HG03108 (cell line): ENCODE data around the gene FAM53A.
"Not testable (repeated sequence)": the region's sequence is repeated elsewhere in the genome, so short reads cannot be mapped to it uniquely, and the experiment has no call there.

Experiments used
- ATAC-seq: cut with Tn5 transposase; IDR thresholded peaks from one replicate; pipeline ENCODE4 v1.9.1; 2021; ENCODE audit warnings: moderate library complexity; ENCODE audit not compliant: unreplicated experiment

FAM53A gene

GRCh38 chr4:1641671-1642070 lies 42.4 kb downstream of the FAM53A start:
- no peak for ATAC-seq

DNA sequence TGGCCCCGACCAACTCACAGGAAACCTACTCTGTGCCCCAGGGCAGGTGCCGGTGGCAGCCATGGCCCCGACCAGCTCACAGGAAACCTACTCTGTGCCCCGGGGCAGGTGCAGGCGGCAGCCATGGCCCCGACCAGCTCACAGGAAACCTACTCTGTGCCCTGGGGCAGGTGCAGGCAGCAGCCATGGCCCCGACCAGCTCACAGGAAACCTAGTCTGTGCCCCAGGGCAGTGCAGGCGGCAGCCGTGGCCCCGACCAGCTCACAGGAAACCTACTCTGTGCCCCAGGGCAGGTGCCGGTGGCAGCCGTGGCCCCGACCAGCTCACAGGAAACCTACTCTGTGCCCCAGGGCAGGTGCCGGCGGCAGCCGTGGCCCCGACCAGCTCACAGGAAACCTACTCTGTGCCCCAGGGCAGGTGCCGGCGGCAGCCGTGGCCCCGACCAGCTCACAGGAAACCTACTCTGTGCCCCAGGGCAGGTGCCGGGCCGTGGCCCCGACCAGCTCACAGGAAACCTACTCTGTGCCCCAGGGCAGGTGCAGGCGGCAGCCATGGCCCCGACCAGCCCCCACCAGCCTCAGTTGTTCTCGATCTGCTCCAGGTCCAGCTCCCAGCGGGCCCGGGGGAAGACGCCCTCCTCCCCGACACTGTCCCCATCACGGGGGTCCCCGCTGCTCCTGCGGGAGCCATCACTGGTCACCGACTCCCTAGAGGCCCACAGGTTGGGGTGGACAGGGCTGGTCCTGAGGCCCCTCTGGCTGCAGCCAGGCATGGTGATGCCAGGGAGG lies 43.2 kb downstream of the FAM53A start:
- ATAC-seq: not testable (repeated sequence)

GRCh38 chr4:1640190-1640589 lies 43.9 kb downstream of the FAM53A start:
- no peak for ATAC-seq

GRCh38 chr4:1639299-1639868 lies 44.7 kb downstream of the FAM53A start:
- no peak for ATAC-seq

DNA sequence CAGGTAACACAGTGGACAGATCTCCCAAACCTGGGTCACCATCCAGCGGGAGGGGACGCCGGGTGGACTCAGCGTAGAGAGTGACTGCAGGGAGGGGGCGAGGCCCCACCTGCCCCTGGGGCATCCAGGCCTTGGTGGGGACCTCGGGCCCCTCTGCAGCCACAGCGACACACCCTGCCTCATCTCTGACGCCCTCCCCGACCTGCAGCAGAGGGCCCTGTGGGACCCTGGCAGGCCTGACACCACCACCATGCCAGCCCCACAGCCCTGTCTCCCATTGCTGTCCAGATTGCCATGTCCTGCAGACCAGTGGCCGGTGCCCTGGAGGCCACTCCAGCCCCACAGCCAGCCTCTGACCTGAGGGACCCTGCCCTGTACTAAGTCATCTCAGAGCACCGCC lies 45.2 kb downstream of the FAM53A start:
- ATAC-seq: no peak

- ATAC-seq: no peak
These were observed 45.9 kb downstream of the FAM53A start for GRCh38 chr4:1638272-1638598.

DNA sequence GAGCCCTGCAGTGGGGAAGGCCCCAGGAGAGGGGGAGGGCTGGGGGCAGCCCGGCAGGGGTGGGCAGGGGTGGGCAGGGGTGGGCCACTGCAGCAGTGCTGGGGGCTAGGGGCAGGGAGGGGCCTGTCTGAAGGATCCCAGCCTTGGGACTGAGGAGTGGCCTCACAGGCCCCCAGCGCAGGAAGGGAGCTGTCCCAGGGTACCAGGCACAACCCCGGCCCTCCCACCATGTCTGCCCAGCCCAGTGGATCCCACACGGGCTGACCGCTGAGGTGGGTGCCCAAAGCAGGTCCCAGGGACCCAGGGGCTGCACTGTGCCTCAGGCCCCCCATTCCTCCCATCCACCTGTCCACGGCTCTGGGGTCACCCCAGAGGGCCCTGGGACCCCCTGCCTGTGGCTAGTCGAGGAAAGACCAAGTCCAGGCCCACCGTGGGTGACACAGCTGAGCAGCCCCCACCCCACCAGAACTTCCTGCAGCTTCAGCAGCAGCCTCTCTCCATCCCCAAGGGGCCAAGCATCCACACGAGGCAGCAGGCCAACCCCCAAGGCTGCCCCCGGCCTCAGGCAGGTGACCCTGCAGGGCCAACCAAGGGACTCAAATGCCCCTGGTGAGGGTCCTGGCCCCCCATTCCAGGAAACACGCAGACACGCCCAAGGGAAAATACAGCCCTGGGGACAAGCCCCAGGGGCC lies 46.4 kb downstream of the FAM53A start:
- no peak for ATAC-seq

- no peak for ATAC-seq
These were observed 47.5 kb downstream of the FAM53A start for GRCh38 chr4:1636490-1637211.

- ATAC-seq: no peak
These were observed 48.6 kb downstream of the FAM53A start for GRCh38 chr4:1635464-1635863.

GRCh38 chr4:1633993-1634392 lies 50.1 kb downstream of the FAM53A start:
- no peak for ATAC-seq

DNA sequence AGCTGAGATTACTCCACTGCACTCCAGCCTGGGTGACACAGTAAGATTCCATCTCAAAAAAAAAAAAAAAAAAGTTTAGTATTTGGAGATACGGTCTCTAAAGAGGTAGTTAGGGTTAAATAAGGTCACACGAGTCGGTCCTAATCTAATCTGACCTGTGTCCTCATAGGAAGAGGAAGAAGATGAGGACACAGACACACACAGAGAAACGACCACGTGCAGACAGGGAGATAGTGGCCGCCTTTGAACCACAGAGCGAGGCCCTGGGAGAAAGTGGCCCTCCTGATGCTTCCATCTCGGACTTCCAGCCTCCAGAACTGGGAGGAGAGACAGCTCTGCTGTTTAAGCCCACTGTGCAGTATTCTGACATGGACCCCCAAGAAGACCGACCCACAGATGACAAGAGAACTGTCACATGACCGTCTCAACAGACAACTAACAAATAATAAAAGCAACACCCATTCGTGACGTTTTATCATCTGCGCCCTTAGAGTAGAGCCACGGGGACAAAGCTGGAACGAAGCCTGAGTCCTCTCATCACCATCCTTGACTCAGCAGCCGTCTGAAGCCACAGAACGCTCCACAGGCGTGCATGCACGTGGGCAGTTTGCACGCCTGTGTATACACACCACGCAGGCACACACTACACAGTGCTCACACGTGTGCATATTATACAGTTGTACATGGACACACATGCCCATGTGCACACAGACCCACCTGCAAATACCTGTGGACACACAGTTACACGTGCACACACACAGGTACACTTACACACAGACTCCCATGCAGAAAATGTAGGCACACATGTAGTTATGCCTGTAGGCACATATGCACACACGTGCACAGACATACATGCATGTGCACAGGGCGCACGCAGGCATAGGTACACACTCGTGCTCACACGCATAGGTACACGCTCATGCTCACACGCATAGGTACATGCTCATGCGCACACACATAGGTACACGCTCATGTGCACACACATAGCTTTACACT lies 51.7 kb downstream of the FAM53A start:
- no peak for ATAC-seq

DNA sequence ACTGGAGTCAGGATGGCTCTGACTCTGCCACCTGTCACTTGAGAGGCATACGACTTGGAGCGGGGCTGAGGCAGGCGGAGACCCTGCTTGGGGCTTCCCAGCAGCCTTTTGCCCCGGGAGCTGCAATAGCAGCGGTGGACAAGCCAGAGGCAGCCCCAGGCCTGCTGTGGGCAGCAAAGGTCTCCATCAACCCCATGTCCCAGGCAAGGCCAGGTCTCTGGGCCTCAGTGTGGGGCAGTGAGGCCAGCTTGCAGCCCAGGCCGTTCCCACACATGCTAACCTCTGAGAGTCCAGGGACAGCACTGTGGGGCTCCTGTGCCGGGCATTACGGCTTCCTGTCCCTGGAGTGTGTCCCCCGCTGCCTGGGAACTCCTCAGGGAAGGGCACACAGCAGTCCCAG lies 53.0 kb downstream of the FAM53A start:
- no peak for ATAC-seq

DNA sequence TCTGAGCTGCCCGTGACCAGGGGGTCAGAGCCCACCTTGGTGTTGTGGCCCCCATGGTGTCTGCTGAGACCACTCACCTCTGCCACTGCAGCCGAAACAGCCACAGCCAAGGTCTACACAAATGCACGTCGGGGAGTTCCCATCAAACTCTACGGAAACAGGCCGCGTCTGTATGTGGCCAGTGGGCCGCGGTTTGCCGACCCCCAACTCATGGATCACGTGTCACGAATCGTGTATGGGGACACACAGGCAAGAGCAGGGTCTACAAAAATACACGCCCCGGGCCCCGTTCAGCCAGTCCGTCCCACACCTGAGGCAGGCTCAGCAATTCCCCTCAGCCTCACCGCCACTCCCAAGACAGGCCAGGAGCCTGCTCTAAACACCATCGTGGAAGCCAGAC lies 53.8 kb downstream of the FAM53A start:
- no peak for ATAC-seq

DNA sequence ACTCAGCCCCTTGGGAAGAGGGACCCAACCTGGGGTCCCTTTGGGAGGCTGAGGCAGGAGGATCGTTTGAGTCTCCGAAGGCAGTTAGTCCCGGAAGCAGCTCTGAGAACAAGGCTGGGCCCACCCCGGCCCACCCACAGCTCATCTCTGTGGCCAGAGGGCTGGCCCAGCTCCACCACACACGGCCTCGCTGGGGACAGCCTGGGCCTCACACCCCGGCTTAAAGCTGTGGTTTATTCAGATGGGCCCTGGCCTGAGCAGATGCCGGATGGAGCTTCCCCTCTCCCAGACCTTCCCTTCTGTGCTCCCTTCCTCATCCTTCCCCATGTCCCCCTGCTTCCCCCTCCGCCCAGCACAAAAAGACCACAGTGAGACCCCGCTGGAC lies 54.4 kb downstream of the FAM53A start:
- no peak for ATAC-seq

- ATAC-seq: no peak
These were observed 55.0 kb downstream of the FAM53A start for GRCh38 chr4:1628892-1629698.

DNA sequence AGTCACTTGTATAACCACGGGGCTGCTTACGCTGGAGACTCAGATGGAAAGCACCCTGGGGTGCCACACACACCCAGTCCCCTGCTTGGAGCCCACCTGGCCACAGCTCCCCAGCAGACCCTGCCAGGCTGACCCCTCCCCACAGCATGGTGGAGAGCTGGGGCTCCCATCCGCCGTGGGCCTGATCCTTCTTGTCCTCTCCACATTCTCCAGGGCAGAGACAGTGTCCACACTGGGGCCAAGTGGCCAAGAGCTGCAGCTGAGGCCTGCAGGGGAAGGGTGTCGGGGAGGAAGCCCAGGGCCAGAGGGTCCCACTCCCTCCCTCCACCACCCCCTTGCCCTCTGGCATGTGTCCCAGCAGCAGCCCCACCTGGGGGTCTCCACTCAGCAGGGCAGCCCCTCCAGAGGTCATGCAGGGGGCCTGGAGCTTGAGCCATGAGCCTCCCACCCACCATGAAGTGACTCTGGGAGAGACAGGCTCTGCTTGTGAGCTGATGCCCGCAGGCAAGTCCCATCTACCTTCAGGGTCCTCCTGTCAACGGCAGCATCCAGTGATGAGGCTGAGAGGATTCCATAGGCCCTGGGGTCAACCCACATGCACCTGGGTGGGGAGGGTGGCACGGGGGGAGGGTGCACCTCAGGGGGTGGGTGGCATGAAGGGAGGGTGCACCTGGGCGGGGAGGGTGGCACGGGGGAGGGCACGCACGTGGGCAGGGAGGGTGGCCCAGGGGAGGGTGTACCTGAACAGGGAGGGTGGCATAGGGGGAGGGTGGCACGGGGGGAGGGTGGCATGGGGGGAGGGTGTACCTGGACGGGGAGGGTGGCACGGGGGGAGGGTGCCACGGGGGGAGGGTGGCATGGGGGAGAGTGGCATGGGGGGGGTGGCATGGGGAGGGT lies 56.4 kb downstream of the FAM53A start:
- ATAC-seq: no peak

- no peak for ATAC-seq
These were observed 57.2 kb downstream of the FAM53A start for GRCh38 chr4:1626941-1627340.

- ATAC-seq: no peak
These were observed 58.0 kb downstream of the FAM53A start for GRCh38 chr4:1626151-1626550.
